ENCODE measurements around the gene TFDP2.
"Not testable (repeated sequence)": the region's sequence is repeated elsewhere in the genome, so short reads cannot be mapped to it uniquely, and the experiment has no call there.

Gene TFDP2

DNA sequence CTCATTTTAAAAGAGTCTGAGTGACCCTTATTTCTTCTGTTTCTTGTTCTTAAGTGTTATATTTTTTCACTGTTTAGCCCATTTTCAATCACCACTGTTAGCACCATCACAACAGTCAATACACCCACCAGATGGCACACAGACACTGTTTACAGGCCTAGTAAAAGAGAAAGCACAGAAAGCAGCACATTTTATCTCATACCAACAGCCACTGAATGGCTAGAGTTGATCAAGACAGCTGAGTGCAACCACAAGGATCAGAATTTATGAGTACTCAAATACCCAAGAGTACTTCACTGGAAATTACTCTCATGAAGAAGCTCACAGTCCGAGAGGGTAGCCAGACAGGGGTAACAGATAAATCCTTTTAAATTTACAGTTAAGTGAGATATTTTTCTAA, 127.0 kb downstream of the TFDP2 start:
- peak in 1 of 2 experiments; percentile 33 for DNase-seq (ENCODE audit: low read depth in 1 of 2, low spot score in 1 of 2)
- in situ Hi-C loops (cut with HindIII; ENCODE audit: low pct_unique_long_range_greater_than_20kb, low sequenced_read_pairs), result no loop called here
- TF ChIP-seq JUND (IDR thresholded peaks at IDR 0.05; ENCODE audit: low read depth), result no peak

DNA sequence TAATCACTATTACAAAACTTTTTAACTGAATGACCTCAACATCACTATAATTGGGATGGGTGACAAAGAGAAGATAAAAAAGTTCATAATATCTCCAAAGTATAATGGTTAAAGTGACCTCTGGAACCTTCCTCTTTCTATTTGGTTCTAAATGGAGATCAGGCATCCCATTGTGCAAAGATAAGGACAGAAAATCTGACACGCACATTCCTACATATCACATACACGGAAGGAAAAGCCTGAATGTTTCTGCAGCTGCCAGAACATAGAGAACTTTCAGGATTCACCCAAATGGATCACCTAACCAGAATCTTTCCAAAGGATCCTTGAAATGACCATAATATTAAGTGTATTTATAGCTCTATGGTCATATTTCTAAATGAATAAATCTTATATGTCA, 128.2 kb downstream of the TFDP2 start:
- no peak for TF ChIP-seq JUND (IDR thresholded peaks at IDR 0.05; ENCODE audit: low read depth)
- in situ Hi-C loops (cut with HindIII; ENCODE audit: low pct_unique_long_range_greater_than_20kb, low sequenced_read_pairs), result no loop called here
- no peak for DNase-seq (ENCODE audit: low read depth in 1 of 2, low spot score in 1 of 2)

DNA sequence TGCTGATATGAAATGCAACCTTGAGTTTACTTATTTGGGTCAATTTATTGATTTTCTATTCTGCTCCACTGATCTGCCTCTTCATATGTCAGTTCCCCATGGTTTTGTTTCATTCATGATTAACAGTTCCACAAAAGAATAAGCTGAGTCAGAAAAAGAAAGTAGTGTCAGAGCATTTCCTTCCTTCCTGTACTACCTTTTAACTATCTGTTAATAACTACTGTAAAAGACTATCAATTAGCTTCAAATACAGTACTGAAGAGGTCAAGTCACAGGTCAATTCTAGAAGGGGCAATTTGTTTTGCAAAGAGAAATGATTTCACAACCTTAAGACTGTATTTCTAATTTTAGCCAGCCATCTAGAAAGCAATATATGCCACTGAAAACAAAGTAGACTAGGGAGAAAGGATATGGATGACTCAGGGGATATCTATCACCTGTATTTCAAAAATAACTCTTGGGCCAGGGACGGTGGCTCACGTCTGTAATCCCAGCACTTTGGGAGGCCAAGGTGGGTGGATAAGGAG, 129.5 kb downstream of the TFDP2 start:
- DNase-seq (ENCODE audit: low read depth in 1 of 2, low spot score in 1 of 2), result no peak
- in situ Hi-C loops (cut with HindIII; ENCODE audit: low pct_unique_long_range_greater_than_20kb, low sequenced_read_pairs), result no loop called here
- no peak for TF ChIP-seq JUND (IDR thresholded peaks at IDR 0.05; ENCODE audit: low read depth)

DNA sequence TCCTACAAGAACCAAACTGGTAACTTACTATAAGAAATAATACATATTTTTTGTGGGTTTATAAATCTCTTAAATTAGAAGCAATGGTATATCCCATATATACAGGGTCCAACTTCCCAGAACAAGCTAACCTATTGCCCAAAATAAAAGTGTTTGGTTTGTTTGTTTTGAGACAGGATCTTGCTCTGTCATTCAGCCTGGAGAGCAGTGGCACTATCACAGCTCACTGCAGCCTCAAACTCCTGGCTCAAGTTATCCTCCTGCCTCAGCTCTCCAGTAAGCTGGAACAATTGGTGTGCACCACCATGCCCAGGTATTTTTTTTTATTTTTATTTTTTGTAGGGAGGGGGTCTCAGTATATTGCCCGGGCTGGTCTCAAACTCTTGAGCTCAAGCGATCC, 135.4 kb downstream of the TFDP2 start:
- in situ Hi-C loops (cut with HindIII; ENCODE audit: low pct_unique_long_range_greater_than_20kb, low sequenced_read_pairs), result no loop called here
- TF ChIP-seq JUND (IDR thresholded peaks at IDR 0.05; ENCODE audit: low read depth), result no peak
- no peak for DNase-seq (ENCODE audit: low read depth in 1 of 2, low spot score in 1 of 2)

DNA sequence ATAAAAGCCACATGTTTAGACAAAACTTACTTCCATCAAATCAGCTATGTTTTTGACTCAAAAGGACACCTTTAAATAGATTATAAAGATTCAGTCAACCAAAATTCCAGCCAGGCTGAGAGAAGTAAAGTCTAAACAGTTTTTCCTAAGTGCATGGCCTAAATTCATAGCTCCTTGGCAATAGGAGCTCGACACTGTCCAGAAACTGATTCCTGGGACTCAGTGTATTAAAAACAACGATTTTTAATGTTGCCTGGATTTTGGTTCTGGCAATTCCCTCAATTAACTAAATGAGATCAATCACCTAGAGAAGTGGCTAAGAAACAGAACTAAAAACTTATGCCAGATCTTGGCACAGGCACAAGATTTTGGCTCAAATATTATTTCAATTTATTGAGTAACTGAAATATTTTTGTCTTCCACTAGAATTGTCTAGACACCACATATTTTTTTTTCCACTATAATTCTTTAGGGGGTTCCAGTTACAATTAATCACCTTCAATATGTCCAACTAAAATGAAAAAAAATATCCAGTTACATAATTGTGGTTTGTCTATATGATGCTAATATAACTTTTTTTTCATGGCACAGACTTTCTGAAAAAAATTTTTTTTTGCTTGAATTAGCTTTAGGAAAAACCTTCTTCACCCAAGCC, 135.9 kb downstream of the TFDP2 start:
- in situ Hi-C loops (cut with HindIII; ENCODE audit: low pct_unique_long_range_greater_than_20kb, low sequenced_read_pairs), result no loop called here
- no peak for TF ChIP-seq JUND (IDR thresholded peaks at IDR 0.05; ENCODE audit: low read depth)
- no peak for DNase-seq (ENCODE audit: low read depth in 1 of 2, low spot score in 1 of 2)

DNA sequence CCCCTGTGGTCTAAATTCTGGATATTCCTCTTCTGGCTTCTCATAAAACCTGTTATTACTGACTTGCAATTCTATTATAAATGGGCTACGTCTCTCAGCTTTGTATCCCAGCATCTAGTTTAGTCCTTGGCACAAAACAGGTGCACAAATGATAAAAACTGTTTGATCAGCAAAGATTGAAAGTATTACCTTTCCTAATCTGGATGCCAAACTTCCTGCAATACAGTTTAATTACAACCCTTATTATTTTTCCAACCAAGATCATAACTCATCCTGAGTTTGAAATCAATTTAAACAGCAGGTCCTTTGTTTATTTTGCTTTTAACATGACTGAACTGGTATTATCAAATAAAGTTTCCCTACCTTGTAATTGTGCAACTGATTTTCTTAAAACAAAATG, 140.3 kb downstream of the TFDP2 start:
- no peak for DNase-seq (ENCODE audit: low read depth in 1 of 2, low spot score in 1 of 2)
- in situ Hi-C loops (cut with HindIII; ENCODE audit: low pct_unique_long_range_greater_than_20kb, low sequenced_read_pairs), result no loop called here
- no peak for TF ChIP-seq JUND (IDR thresholded peaks at IDR 0.05; ENCODE audit: low read depth)

DNA sequence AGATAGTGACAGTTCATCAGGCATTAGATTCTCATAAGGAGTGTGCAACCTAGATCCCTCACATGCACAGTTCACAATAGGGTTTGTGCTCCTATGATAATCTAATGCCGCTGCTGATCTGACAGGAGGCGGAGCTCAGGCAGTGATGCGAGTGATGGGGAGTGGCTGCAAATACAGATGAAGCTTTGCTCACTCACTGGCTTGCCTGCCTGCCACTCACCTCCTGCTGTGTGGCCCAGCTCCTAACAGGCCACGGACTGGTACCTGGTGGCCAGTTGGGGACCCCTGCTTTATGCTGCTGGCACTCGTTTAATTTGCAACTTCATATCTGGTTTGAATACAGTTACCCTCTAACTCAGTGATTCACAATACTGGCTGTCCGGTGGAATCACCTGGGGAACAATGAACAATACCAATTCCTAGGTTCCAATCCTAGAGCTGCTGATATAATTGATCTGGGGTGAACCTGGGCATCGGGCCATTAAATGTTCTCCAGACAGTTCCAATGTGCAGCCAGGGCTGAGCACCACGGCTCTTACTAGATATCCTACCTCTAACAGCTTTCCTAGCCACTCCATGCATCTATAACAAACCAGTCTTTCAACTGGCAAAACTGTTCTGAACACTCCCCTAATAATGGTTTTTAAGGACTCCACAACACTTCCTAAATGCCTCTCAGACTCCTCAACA, 141.5 kb downstream of the TFDP2 start:
- DNase-seq (ENCODE audit: low read depth in 1 of 2, low spot score in 1 of 2), result no peak
- no peak for TF ChIP-seq JUND (IDR thresholded peaks at IDR 0.05; ENCODE audit: low read depth)
- in situ Hi-C loops (cut with HindIII; ENCODE audit: low pct_unique_long_range_greater_than_20kb, low sequenced_read_pairs), result no loop called here

DNA sequence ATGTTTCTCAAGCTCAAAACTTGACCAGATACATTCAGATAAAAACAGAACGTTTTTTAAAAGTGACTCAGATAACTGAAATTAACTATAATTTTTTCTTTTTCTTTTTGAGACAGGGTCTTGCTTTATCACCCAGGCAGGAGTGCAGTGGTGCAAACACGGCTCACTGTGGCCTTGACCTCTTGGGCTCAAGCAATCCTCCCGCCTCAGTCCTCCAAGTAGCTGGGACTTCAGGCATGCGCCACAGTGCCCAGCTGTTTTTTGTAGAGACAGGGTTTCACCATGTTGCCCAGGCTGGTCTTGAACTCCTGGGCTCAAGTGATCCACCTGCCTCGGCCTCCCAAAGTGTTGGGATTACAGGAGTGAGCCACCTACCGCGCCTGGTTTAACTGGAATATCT, 144.4 kb downstream of the TFDP2 start:
- DNase-seq (ENCODE audit: low read depth in 1 of 2, low spot score in 1 of 2); in situ Hi-C loops (cut with HindIII; ENCODE audit: low pct_unique_long_range_greater_than_20kb, low sequenced_read_pairs): not testable (repeated sequence)

DNA sequence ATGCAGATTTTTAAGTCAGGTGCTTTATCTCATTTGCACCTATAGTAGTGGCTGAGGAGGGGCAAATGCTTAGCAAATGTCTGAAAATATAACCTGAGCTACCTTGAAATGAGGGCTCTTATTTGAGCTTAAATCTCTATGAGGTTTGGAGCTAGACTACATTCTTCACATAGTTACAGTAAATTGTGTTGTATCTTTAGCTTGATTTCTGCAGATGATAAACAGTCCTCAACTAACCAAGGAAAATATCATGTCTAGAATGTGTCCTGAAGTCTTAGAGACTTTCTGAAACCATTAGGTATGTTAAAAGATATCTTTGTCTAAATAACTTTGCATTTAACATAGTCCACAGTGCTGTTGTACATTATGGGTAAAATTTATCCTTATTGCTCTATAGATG, 145.3 kb downstream of the TFDP2 start:
- TF ChIP-seq JUND (IDR thresholded peaks at IDR 0.05; ENCODE audit: low read depth), result no peak
- peak in 1 of 2 experiments; percentile 30 for DNase-seq (ENCODE audit: low read depth in 1 of 2, low spot score in 1 of 2)
- in situ Hi-C loops (cut with HindIII; ENCODE audit: low pct_unique_long_range_greater_than_20kb, low sequenced_read_pairs), result no loop called here

DNA sequence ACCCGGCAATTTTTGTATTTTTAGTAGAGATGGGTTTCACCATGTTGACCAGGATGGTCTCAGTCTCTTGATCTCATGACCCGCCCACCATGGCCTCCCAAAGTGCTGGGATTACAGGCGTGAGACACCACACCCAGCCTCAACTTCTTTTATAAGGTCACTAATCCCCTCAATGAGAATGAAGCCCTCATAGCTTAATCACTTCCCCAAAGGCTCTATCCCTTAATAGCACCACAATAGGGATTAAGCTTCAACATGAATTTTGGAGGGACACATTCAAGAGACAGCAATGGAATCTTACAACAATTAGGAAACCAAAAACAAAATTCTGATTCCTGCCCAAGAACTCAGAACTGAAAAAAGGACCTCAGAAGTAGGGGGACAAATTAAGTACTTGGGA, 146.1 kb downstream of the TFDP2 start:
- in situ Hi-C loops (cut with HindIII; ENCODE audit: low pct_unique_long_range_greater_than_20kb, low sequenced_read_pairs), result no loop called here
- no peak for DNase-seq (ENCODE audit: low read depth in 1 of 2, low spot score in 1 of 2)
- no peak for TF ChIP-seq JUND (IDR thresholded peaks at IDR 0.05; ENCODE audit: low read depth)

DNA sequence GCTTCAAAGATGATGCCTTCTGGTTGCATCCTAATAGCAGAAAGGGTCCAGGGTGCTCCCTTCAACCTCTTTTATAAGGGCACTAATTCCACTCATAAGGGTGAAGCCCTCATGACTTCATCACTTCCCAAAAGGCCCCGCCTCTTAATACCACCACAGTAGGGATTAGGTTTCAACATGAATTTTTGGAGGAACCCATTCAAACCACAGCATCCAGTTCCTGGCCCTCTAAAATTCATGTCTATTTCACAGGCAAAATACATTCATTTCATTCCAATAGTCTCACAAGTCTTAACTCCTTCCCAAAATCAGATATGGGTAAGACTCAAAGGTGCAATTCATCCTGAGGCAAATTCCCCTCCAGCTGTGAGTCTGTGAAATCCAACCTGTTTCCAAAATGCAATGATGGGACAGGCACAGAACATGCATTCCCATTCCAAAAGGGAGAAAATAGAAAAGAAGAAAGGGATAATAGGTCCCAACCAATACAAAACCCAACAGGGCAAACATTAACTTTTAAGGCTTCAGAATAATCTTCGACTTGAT, 148.9 kb downstream of the TFDP2 start:
- no peak for TF ChIP-seq JUND (IDR thresholded peaks at IDR 0.05; ENCODE audit: low read depth)
- in situ Hi-C loops (cut with HindIII; ENCODE audit: low pct_unique_long_range_greater_than_20kb, low sequenced_read_pairs), result no loop called here
- DNase-seq (ENCODE audit: low read depth in 1 of 2, low spot score in 1 of 2), result peak in 1 of 2 experiments; percentile 20

DNA sequence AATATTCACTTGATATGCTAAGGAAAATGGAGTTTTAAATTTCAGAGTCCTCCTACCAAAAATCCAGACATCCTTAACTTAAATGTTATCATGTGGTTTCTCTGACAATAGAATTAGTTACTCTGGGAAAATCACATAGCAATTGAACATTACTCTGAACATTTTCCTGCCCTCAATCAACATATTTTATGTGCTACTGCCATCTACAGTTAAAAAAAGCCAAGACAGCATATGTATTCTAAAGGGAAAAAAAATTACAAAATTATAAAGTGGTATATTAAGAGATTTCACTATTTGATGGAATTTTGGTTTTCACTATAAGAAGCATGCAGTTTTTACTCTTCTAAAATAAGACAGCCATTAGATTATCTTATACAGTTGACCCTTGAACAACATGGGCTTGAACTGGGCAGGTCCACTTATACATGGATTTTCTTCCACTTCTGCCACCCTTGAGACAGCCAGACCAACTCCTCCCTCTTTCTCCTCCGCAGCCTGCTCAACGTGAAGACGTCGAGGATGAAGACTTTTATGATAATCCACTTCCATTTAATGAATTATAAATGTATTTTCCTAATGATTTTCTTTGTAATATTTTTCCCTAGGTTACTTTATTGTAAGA, 150.6 kb downstream of the TFDP2 start:
- TF ChIP-seq JUND (IDR thresholded peaks at IDR 0.05; ENCODE audit: low read depth), result no peak
- in situ Hi-C loops (cut with HindIII; ENCODE audit: low pct_unique_long_range_greater_than_20kb, low sequenced_read_pairs), result no loop called here
- peak in 1 of 2 experiments; percentile 52 for DNase-seq (ENCODE audit: low read depth in 1 of 2, low spot score in 1 of 2)

DNA sequence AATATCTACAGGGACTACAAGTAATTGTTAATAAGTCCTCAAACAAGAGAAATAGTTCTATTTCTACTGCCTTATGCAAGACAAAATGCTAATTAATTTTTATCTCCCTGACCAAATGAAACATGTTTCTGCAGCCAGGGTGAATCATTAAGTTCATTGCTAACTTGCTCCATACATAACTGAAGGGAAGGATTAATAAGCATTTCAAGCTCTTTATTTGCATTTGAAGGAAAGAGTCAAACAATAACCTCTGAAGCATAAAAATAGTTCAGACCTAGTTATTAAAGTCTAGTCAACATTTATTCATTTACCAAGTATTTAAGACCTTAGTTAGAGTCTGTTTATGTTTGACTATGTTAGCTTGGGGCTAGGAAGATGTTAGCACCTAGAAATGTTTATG, 152.9 kb downstream of the TFDP2 start:
- in situ Hi-C loops (cut with HindIII; ENCODE audit: low pct_unique_long_range_greater_than_20kb, low sequenced_read_pairs), result no loop called here
- DNase-seq (ENCODE audit: low read depth in 1 of 2, low spot score in 1 of 2), result no peak
- 0 out of 2 replicates have a peak, but pooled peaks have one; percentile 31 for TF ChIP-seq JUND (IDR thresholded peaks at IDR 0.05; ENCODE audit: low read depth)

Measured in T47D (cell line).